ENCODE measurements around the gene CD109.
"Not testable (repeated sequence)": the region's sequence is repeated elsewhere in the genome, so short reads cannot be mapped to it uniquely, and the experiment has no call there.

Gene CD109

GRCh38 chr6:73712535-73713173, 16.7 kb downstream of the CD109 start:
- H3K79me2 ChIP-seq (ENCODE audit: control insufficient read depth, insufficient read depth, low read length, poor library complexity): no peaks in the 10 kb centered on the region
- no peaks in the 10 kb centered on the region for H3K9me3 ChIP-seq (ENCODE audit: insufficient read depth, low read depth, low read length)
- H3K9ac ChIP-seq (ENCODE audit: low read length): no peak overlapping the region
- no CpG with 5 or more reads among the region's 5 CpGs for WGBS (ENCODE audit: extremely low coverage, insufficient coverage, insufficient read length)
- no peak overlapping the region for H2BK120ac ChIP-seq (ENCODE audit: insufficient read depth, low read length, poor library complexity)
- H2AK5ac ChIP-seq (ENCODE audit: low read length): no peak overlapping the region
- H3K27me3 ChIP-seq (ENCODE audit: insufficient read depth, low read length): no peaks in the 10 kb centered on the region
- H4K8ac ChIP-seq (ENCODE audit: low read depth, low read length): no peak overlapping the region
- H3K14ac ChIP-seq (ENCODE audit: low read length): no peak overlapping the region
- H3K23ac ChIP-seq (ENCODE audit: low read length): no peak overlapping the region
- no peaks in the 10 kb centered on the region for H3K79me1 ChIP-seq (ENCODE audit: low read length)
- no peak overlapping the region for H4K91ac ChIP-seq (ENCODE audit: low read depth, low read length)
- H3K4me2 ChIP-seq (ENCODE audit: low read length): no peak overlapping the region
- H3K4me3 ChIP-seq (ENCODE audit: low read depth, low read length): no peak overlapping the region
- peaks cover 0 to 2% of the 10 kb centered on the region in 2 experiments for H3K4me1 ChIP-seq (ENCODE audit: control insufficient read depth in 1 of 2, insufficient read depth in 2 of 2, low read length in 2 of 2)
- H2BK12ac ChIP-seq (ENCODE audit: low read length): no peak overlapping the region
- H2BK5ac ChIP-seq (ENCODE audit: low read depth, low read length, poor library complexity): no peak overlapping the region
- H2AFZ ChIP-seq (ENCODE audit: insufficient read depth, low read length, poor library complexity): no peak overlapping the region
- no peak overlapping the region for H3K4ac ChIP-seq (ENCODE audit: low read depth, low read length)
- H3K27ac ChIP-seq (ENCODE audit: low read depth, low read length): no peak overlapping the region
- H3K36me3 ChIP-seq (ENCODE audit: control insufficient read depth in 1 of 2, insufficient read depth in 2 of 2, low read length in 2 of 2): no peaks in the 10 kb centered on the region
- H4K12ac ChIP-seq (ENCODE audit: low read depth, low read length): no peak overlapping the region
- DNase-seq: no peak
- no peak overlapping the region for H3K18ac ChIP-seq (ENCODE audit: low read length)

GRCh38 chr6:73713426-73714147, 17.6 kb downstream of the CD109 start:
- H3K36me3 ChIP-seq (ENCODE audit: control insufficient read depth in 1 of 2, insufficient read depth in 2 of 2, low read length in 2 of 2): no peaks in the 10 kb centered on the region
- peak overlapping the region; percentile 34 for H3K9ac ChIP-seq (ENCODE audit: low read length)
- H3K23ac ChIP-seq (ENCODE audit: low read length): no peak overlapping the region
- H2AK5ac ChIP-seq (ENCODE audit: low read length): no peak overlapping the region
- no CpG with 5 or more reads among the region's 8 CpGs for WGBS (ENCODE audit: extremely low coverage, insufficient coverage, insufficient read length)
- no peak overlapping the region for H4K91ac ChIP-seq (ENCODE audit: low read depth, low read length)
- H2AFZ ChIP-seq (ENCODE audit: insufficient read depth, low read length, poor library complexity): no peak overlapping the region
- no peaks in the 10 kb centered on the region for H3K79me2 ChIP-seq (ENCODE audit: control insufficient read depth, insufficient read depth, low read length, poor library complexity)
- no peak overlapping the region for H3K18ac ChIP-seq (ENCODE audit: low read length)
- H2BK12ac ChIP-seq (ENCODE audit: low read length): no peak overlapping the region
- DNase-seq: peak; percentile 71 to 82
- H3K4me1 ChIP-seq (ENCODE audit: control insufficient read depth in 1 of 2, insufficient read depth in 2 of 2, low read length in 2 of 2): peaks cover 0 to 2% of the 10 kb centered on the region in 2 experiments
- H3K27me3 ChIP-seq (ENCODE audit: insufficient read depth, low read length): no peaks in the 10 kb centered on the region
- H3K79me1 ChIP-seq (ENCODE audit: low read length): no peaks in the 10 kb centered on the region
- no peak overlapping the region for H3K4ac ChIP-seq (ENCODE audit: low read depth, low read length)
- H3K4me2 ChIP-seq (ENCODE audit: low read length): no peak overlapping the region
- no peak overlapping the region for H2BK120ac ChIP-seq (ENCODE audit: insufficient read depth, low read length, poor library complexity)
- no peak overlapping the region for H2BK5ac ChIP-seq (ENCODE audit: low read depth, low read length, poor library complexity)
- no peak overlapping the region for H3K14ac ChIP-seq (ENCODE audit: low read length)
- H3K4me3 ChIP-seq (ENCODE audit: low read depth, low read length): no peak overlapping the region
- H4K12ac ChIP-seq (ENCODE audit: low read depth, low read length): no peak overlapping the region
- no peak overlapping the region for H4K8ac ChIP-seq (ENCODE audit: low read depth, low read length)
- H3K9me3 ChIP-seq (ENCODE audit: insufficient read depth, low read depth, low read length): no peaks in the 10 kb centered on the region
- H3K27ac ChIP-seq (ENCODE audit: low read depth, low read length): no peak overlapping the region

GRCh38 chr6:73715111-73715508, 19.1 kb downstream of the CD109 start:
- not testable (repeated sequence) for H3K27me3 ChIP-seq (ENCODE audit: insufficient read depth, low read length); H3K27ac ChIP-seq (ENCODE audit: low read depth, low read length); H3K9me3 ChIP-seq (ENCODE audit: insufficient read depth, low read depth, low read length); H3K4me1 ChIP-seq (ENCODE audit: control insufficient read depth in 1 of 2, insufficient read depth in 2 of 2, low read length in 2 of 2); H3K4ac ChIP-seq (ENCODE audit: low read depth, low read length); H3K79me1 ChIP-seq (ENCODE audit: low read length); H3K9ac ChIP-seq (ENCODE audit: low read length); H3K36me3 ChIP-seq (ENCODE audit: control insufficient read depth in 1 of 2, insufficient read depth in 2 of 2, low read length in 2 of 2); H2BK5ac ChIP-seq (ENCODE audit: low read depth, low read length, poor library complexity); H2AFZ ChIP-seq (ENCODE audit: insufficient read depth, low read length, poor library complexity); H4K8ac ChIP-seq (ENCODE audit: low read depth, low read length); H2AK5ac ChIP-seq (ENCODE audit: low read length); H3K14ac ChIP-seq (ENCODE audit: low read length); H3K18ac ChIP-seq (ENCODE audit: low read length); H3K4me3 ChIP-seq (ENCODE audit: low read depth, low read length); H4K12ac ChIP-seq (ENCODE audit: low read depth, low read length); H3K23ac ChIP-seq (ENCODE audit: low read length); H2BK120ac ChIP-seq (ENCODE audit: insufficient read depth, low read length, poor library complexity); H3K79me2 ChIP-seq (ENCODE audit: control insufficient read depth, insufficient read depth, low read length, poor library complexity); H3K4me2 ChIP-seq (ENCODE audit: low read length); H4K91ac ChIP-seq (ENCODE audit: low read depth, low read length); H2BK12ac ChIP-seq (ENCODE audit: low read length)
- DNase-seq: peak in 1 of 2 donors; percentile 35
- WGBS (ENCODE audit: extremely low coverage, insufficient coverage, insufficient read length): no CpG with 5 or more reads among the region's 5 CpGs

GRCh38 chr6:73719046-73719445, 23.0 kb downstream of the CD109 start:
- H3K23ac ChIP-seq (ENCODE audit: low read length): no peak overlapping the region
- H2BK5ac ChIP-seq (ENCODE audit: low read depth, low read length, poor library complexity): no peak overlapping the region
- H2BK12ac ChIP-seq (ENCODE audit: low read length): no peak overlapping the region
- H3K4me3 ChIP-seq (ENCODE audit: low read depth, low read length): no peak overlapping the region
- no peaks in the 10 kb centered on the region for H3K79me2 ChIP-seq (ENCODE audit: control insufficient read depth, insufficient read depth, low read length, poor library complexity)
- no peaks in the 10 kb centered on the region for H3K79me1 ChIP-seq (ENCODE audit: low read length)
- no peak overlapping the region for H3K4me2 ChIP-seq (ENCODE audit: low read length)
- no peak overlapping the region for H3K9ac ChIP-seq (ENCODE audit: low read length)
- H4K12ac ChIP-seq (ENCODE audit: low read depth, low read length): no peak overlapping the region
- H3K9me3 ChIP-seq (ENCODE audit: insufficient read depth, low read depth, low read length): no peaks in the 10 kb centered on the region
- H2AFZ ChIP-seq (ENCODE audit: insufficient read depth, low read length, poor library complexity): no peak overlapping the region
- no peaks in the 10 kb centered on the region for H3K4me1 ChIP-seq (ENCODE audit: control insufficient read depth in 1 of 2, insufficient read depth in 2 of 2, low read length in 2 of 2)
- H3K4ac ChIP-seq (ENCODE audit: low read depth, low read length): no peak overlapping the region
- H3K27ac ChIP-seq (ENCODE audit: low read depth, low read length): no peak overlapping the region
- no peaks in the 10 kb centered on the region for H3K36me3 ChIP-seq (ENCODE audit: control insufficient read depth in 1 of 2, insufficient read depth in 2 of 2, low read length in 2 of 2)
- DNase-seq: no peak
- no peak overlapping the region for H3K18ac ChIP-seq (ENCODE audit: low read length)
- H2AK5ac ChIP-seq (ENCODE audit: low read length): no peak overlapping the region
- no peak overlapping the region for H4K91ac ChIP-seq (ENCODE audit: low read depth, low read length)
- H4K8ac ChIP-seq (ENCODE audit: low read depth, low read length): no peak overlapping the region
- no peak overlapping the region for H3K14ac ChIP-seq (ENCODE audit: low read length)
- H2BK120ac ChIP-seq (ENCODE audit: insufficient read depth, low read length, poor library complexity): no peak overlapping the region
- H3K27me3 ChIP-seq (ENCODE audit: insufficient read depth, low read length): no peaks in the 10 kb centered on the region
- WGBS (ENCODE audit: extremely low coverage, insufficient coverage, insufficient read length): no CpG with 5 or more reads among the region's 2 CpGs
